C4-2B (cell line): Measurements from ENCODE around the gene FBLIM1.

Source experiments
- ZFX ChIP-seq: fragments of 450-650 bp; IDR thresholded peaks from 2 replicates; pipeline ENCODE4 v1.6.1; 2017
- TF ChIP-seq, protein P1 (sequence below): fragments of 450-650 bp; conservative IDR thresholded peaks from 2 replicates; pipeline ENCODE4 v1.5.1; 2017; ENCODE audit warnings: mild to moderate bottlenecking

DNA sequence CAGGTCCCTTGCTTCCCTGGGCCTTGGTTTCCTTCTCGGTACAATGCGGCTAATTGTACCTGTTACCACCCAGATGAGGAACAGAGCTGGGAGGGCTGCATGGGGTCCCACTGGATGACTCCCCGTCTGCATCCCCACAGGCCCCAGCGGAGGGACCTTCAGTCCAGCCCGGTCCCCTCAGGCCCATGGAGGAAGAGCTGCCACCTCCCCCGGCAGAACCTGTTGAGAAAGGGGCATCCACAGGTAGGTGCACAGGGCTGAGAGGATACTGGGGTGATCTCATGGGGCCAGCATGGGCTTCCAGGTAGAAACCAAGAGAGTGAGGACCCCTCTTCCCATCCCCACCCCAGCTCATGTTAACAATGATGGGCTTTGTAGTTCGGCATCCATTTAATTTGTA is 9.8 kb downstream of the FBLIM1 start:
- TF ChIP-seq, protein P1, sequence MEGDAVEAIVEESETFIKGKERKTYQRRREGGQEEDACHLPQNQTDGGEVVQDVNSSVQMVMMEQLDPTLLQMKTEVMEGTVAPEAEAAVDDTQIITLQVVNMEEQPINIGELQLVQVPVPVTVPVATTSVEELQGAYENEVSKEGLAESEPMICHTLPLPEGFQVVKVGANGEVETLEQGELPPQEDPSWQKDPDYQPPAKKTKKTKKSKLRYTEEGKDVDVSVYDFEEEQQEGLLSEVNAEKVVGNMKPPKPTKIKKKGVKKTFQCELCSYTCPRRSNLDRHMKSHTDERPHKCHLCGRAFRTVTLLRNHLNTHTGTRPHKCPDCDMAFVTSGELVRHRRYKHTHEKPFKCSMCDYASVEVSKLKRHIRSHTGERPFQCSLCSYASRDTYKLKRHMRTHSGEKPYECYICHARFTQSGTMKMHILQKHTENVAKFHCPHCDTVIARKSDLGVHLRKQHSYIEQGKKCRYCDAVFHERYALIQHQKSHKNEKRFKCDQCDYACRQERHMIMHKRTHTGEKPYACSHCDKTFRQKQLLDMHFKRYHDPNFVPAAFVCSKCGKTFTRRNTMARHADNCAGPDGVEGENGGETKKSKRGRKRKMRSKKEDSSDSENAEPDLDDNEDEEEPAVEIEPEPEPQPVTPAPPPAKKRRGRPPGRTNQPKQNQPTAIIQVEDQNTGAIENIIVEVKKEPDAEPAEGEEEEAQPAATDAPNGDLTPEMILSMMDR, result no peak
- TF ChIP-seq ZFX, result no peak
